Stimulated activated CD4-positive, alpha-beta T cell treated with anti-CD3 and anti-CD28 coated beads, Interleukin-12 subunit alpha, Interleukin-12 subunit beta, amount 100 ng/mL, for 4 hours (primary cell): ENCODE data around the gene UNC13C.
A peak's percentile ranks its signal among the peaks of the same experiment; 100 is the strongest.
"Not testable (repeated sequence)": the region's sequence is repeated elsewhere in the genome, so short reads cannot be mapped to it uniquely, and the experiment has no call there.

Experiments used
- DNase-seq: peaks from one replicate; pipeline ENCODE4 v3.0.0-alpha.2; 2020

The UNC13C gene

DNA sequence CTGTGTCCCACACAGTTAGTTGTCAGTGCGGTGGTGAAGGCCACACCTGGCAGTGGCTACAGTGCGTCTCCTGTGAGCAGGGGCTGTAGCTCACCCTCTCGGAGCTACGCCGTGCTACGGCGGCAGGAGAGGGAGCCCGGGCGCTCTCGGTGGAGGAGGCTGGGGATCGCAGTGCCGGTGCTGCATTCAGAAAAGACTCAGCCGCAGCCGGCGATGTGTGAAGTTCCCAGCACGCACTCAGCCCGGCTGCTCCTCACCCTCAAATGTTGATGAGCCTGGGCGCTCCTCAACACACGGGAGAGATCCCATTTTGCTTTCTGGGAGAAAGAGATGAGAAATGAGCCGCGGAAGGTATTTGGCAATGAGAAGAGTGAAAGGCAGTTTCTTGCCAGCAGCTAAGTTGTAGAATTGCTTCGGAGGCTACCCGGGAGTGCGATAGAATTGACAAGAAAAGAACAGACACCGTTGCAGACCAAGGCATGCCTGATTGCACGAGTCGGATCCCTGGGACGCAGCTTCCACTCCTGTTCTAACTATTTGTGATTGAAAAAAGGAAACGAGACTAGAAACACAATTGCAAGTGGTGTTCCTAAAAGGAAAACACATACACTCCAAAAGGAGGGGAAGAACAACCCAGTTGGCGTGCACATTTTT is at the start of gene UNC13C:
Gene UNC13C, plus strand, starts transcription at position 189 of the 654 bp plus-strand sequence. CDS start 34,463 bp downstream, outside the sequence.
- DNase-seq: no peak

DNA sequence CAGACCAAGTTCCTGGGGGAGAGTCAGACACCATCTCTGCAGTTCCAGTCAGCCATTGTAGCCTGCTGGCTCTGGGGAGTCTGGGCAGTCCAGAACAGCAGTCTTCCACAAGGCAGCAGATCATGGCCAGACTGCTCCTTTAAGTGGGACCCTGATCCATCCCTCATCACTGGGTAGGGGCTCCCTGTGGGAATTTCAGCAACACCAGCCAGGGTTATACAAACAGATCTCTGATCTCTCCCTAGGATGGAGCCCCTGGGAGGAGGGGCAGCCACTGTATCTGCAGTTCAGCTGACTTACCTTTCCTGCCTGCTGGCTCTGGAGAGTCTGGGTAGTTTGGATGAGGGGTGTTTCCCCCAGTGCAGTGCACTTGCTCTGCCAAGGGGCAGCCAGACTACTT is 42.1 kb upstream of the UNC13C start:
- no peak for DNase-seq

DNA sequence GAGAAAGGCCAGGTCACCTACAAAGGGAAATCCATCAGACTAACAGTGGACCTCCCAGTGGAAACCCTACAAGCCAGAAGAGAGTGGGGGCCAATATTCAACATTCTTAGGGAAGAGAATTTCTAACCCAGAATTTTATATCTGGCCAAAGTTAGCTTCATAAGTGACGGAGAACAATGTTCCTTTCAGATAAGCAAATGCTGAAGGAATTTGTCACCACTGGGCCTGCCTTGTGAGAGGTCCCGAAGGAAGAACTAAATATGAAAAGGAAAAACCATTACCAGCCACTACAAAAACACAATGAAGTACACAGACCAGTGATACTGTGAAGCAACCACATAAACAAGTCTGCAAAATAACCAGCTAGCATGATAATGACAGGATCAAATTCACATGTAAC is 40.6 kb upstream of the UNC13C start:
- not testable (repeated sequence) for DNase-seq

DNA sequence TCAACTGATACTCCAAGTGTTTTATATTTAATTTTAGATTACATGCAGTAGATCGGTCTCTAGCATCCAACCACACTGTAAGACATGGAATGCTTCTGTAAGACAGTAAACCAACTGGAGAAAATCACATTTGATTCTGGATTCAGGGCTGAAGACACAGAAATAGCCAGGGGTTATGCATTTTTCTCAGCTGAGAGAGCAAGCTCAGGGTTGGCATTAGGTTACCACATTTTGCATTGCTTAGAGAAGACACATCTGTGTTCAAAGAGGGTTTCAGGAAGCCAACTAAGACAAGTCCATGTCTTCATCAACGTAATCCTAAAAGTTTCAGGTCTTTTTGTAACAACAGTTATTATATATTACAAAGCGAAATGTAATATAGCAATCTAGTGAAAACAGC is 27.7 kb upstream of the UNC13C start:
- DNase-seq: no peak

DNA sequence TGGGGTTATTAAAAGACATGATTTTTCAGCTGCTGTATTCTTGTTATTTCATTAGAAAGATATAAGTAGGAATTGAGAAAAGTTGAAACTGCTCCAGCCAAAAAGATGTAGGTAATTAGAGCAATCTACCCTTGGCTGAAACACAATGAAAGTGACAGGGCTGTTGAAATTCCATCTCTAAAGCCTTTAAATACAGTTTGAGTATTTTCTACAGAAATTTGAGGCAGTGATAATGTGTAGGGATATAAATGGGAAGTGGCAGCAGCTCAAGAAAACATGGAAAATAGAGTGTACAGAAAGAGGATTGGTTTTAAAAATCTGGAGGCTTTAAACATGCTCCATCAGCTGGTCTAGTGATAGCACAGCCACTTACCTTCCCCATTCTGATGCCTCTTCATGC is 22.8 kb upstream of the UNC13C start:
- DNase-seq: no peak

DNA sequence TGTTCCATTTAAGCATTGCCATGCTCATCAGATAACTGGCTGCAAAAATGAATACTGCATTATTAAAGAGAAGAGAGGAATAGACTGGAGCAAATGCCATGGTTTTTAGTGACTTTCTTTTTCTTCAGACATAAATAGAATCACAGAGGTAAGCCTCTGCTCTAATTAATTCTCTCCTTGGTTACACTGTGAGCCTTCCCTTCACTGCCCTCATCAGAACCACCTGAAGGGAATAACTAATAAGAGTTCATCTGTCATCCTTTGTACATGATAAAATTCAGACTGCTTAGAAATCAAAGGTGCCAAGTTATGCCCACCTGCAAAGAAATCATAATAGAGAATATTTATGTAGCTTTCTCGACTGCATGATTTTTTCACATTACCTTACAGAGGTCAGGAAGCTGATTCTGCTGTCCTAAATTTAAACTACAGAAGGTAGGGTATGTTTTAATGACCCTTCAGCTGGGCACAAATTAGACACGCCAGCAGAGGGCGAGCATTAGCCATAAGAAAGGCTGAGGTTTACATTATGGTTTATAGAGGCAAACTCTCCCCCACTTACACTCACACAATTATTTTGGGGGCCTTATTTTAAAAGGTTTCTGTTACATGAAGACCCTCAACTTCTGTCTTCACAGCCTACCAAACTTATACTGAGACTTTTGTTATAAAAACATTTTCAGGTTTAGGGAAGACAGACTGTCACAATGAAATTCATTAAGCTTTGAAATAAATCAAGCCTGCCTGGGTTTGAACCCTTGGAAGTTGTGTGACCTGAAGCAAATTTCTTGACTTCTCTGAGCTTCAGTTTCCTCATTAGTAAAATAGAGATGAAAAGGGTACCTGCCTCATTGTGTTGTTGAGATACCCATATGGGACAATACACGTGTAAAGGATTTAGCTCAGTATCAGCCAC is 15.3 kb upstream of the UNC13C start:
- DNase-seq: peak; percentile 4

DNA sequence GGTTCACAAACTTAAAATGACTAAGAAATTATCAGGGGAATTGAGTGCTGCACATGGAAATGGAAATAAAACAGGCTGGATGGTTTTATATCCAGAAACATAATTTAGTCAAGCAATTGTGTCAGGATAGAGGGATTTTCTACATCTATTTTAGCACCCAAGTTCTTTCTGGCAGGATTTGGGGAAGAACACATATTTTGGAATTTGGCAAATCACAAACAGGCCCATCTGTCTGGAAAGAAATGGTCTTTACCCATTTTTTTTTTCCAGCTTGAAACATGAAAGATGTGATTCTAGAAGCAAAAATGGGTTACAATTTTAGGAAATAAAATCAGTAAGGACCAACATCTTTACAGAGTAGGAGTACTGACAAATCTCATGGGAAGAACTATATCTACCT is 14.4 kb upstream of the UNC13C start:
- DNase-seq: no peak

DNA sequence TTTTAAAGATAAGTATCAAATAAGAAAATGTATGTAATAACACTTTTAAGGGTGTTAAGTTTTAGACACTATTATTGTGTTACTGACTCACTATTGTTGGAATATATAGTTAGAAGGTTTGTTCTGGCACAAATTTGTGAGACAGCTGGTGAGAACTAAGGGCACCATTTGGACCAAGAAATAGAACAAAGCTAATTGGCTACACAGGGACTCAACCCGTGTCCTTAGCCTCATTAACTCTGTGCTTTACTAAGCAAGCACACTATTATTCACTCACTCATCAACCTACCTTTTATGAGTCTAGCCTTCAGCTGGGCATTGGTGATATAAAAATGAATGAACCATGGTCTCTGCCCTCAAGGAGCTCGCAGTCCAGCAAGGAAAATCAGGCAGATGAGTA is 4.1 kb upstream of the UNC13C start:
- no peak for DNase-seq

DNA sequence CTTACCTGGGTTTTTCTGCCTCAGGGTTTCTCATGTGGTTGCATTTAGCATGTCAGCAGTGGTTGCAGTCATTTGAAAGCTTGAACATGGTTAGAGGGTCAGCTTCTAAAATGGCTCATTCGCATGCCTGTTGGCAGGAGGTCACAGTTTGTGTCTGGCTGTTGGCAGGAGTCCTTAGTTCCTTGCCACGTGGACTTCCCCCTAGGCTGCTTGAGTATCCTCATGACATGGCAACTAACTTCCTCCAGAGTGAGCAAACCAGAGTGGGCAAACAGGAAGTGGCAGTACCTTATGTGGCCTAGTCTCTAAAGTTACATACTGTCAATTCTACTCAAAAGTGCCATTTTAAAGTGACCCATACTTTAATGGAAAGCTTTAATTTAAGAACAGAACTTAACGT is 3.4 kb upstream of the UNC13C start:
- DNase-seq: no peak

DNA sequence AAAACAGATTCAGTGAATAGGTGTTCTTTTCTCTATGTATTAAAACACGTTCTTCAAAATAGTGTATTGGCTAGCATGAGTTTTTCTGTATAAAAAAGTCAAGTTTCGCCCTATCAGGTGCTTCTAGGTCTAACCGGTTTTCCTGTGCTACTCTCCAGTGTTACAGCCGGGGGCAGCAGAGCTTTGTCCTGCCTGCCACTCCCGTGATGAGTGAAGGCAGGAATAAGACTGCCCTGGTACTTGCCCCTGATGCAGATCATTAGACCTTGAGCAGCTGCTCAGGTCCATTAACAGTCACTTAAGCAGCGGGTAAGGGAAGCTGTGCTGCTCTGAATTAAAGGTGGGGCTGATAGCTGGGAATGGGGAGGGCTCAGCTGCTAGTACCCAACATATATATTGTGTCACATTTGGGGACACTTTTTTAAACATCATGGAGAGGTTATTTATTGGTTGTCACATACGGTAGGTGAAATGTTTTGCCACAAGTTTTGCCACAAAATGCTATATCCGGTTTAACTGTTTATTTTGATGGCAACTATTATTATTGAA is 1.3 kb upstream of the UNC13C start:
- no peak for DNase-seq

DNA sequence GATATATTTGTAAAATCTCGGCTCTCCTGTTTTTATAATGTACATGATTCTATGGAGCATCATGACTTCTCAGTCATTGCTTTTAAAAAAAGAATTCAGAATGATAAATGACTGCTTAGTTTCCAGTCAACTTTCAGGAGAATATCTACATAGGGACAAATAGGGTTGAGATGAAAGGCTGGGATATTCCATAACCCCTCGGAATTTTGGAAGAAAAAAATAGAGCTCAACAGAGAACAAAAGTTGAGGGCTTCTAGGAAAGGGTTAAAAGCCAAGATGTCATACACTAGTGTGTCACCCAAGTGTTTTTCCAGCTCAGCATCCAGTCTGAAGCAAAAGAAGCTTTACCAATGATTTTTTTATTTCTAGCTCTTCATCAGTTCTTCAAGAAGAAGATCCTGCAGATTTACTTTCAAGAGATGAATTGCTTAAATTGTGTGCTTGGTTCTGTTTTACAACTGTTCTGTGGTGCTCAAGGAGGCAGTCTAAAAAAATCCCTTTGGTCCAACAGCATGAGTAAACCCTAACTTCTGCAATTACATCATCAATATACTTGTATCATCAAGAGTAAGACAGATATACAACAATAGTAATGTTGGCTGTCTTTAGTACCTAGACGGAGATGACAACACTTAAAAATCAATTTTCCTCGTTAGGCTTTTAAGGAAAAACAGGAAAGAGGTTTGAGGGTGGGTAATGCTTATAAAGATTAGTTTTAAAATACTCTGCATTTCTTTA is 979 bp downstream of the UNC13C start:
- DNase-seq: no peak

DNA sequence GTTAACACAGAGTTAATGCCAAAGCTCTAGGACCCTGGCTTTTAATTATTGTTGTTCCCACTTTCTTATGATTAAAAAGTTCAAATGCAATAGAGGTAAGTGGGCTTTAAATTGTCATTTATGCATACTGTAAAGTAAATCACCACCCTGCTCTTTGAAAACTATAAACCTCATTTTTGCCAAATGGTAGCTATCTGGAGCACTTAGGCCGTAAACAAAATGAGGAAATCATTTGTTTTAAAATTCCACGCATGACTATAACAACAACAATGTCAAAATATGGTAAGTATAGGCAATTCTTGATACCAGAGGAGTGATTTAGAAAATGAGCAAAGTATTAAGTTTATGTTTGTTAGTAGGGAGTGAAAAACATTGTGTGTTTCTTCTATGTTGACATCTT is 1.8 kb downstream of the UNC13C start:
- no peak for DNase-seq

DNA sequence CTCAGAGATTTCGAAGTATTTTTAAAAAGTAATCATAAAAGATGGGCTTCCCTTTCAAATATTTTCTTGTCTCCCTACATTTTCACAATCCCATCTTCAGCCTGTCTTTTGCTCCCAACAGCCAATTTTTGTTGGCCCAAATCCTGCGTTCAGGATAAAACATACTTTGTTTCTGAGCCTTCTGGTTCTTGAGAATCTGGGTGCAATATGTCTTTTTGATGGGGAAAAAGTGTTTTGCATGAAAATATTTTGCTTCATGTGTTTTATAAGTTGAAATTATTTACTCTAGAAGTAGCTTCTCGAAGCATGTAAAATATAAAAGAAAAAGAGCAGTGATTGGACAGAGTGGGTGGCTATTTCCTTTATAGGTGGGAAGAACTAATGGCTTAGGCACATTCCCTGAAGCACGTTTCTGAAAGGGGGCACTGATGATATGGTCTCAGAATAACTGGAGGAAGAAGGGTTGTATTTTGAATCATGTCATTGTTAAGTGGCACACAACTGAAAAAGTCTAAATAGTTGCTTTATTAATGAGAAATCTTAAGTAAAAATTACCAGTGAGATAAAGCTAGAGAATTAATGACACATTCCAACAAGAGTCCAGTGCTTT is 3.9 kb downstream of the UNC13C start:
- DNase-seq: no peak

DNA sequence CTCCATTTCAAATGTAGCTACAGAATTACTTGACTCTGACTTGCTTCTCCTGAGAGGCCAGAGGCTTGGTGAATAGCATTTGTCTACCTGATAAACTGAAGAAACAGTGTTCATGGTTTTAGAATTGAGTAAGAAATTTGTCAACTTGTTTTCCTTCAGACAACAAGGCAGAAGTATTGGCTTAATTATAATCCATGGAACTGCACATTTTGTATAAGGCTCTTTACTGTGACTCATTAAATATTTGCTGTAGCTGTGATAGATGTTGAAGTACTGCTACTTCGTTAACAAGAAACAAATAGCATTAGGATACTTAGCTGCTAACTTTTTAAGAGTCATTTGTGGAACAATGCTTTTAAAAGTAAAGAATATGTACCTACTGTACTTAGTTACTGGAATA is 4.6 kb downstream of the UNC13C start:
- no peak for DNase-seq

DNA sequence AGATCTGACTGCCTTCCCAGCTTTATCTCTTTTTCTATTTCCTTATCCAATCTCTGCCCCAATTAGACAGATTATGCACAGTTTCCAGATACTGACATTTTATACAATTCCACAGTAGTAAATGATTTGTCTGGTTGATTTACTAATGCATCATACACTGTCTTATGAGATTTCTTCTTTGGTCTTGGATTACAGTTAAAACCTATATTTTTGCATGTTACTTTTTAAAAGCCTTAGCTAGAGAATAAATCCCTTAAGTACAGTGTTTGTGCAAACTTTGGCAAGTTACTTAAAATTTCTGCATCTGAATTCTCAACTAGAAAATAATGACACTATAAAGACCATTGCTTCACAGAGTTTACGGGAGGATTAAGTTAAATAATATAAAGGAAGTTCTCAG is 6.0 kb downstream of the UNC13C start:
- DNase-seq: no peak

DNA sequence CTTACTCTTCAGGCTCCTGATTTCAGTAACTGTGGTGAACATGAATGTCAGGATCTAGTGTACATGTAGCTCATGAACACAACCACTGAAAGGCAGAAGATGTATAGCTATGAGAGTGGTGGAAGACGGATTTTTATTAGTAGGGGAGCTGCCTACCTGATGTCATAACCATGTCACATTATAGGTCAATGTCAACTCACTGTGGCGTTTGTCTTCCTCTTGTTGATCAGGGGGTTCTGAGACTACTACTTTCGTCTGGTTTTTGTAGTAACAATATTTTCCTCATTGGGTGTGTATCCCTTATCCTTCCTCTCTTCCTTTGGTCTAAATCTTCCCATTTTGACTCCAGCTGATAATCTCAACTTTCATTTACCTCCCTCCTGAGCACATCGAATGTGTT is 7.3 kb downstream of the UNC13C start:
- no peak for DNase-seq

DNA sequence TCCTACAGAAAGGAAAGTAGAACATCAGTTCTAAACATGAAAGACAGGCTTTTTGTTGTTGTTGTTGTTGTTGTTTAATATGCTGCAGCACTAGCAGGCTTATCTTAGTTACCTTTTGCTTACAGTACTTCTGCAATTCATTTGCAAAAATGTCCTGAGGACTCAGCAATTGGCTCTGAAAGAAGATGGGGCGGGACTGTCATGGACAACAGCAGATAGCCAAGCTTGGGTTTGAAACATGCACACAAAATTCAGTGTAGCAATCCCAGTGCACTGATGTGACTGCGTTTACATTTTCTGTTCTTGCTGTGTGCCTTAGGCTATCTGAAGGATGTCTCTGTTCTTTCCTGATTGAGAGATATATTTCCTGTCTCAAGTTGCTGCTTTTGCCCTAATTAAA is 9.2 kb downstream of the UNC13C start:
- DNase-seq: no peak

DNA sequence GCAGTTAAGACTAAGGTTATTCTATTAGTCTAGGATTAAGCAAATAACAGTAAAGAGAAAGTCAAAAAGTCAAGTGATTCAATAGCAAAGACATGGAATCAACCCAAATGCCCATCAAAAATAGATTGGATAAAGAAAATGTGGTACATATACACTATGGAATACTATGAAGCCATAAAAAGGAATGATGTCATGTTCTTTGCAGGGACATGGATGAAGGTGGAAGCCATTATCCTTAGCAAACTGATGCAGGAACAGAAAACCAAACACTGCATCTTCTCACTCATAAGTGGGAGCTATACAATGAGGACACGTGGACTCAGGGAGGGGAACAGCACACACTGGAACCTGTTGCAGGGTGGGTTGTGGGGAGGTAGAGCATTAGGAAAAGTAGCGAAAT is 29.0 kb downstream of the UNC13C start:
- DNase-seq: no peak

DNA sequence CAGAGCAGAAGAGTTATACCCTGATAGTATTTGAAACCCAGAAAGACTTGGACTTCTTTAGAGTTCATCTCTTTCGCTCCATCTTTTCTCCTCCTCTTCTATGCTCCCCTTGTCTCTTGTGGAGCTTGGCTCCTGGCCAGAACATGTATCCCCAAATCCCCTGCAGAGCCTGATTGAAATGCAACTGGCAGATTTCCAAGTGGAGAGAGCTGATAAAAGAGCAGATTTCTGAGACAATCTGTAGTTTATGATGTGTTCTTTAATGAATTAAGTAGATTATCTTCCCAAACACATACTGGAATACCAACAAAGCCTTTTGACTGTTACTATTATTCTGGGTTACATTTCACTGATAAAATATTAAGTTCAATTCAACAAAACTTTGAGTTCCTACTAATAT is 33.4 kb downstream of the UNC13C start:
- no peak for DNase-seq

DNA sequence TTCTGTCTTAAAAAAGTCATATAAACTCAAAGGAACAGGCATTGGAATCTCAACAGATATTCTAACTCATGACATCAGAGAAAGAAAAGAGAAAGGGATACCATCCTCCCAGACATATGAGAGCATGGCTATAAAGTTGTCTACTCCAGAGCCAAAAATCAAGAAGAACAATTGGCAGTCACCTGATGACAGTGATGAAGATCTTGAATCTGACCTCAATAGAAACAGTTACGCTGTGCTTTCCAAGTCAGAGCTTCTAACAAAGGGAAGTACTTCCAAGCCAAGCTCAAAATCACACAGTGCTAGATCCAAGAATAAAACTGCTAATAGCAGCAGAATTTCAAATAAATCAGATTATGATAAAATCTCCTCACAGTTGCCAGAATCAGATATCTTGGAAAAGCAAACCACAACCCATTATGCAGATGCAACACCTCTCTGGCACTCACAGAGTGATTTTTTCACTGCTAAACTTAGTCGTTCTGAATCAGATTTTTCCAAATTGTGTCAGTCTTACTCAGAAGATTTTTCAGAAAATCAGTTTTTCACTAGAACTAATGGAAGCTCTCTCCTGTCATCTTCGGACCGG is 35.9 kb downstream of the UNC13C start:
- no peak for DNase-seq

DNA sequence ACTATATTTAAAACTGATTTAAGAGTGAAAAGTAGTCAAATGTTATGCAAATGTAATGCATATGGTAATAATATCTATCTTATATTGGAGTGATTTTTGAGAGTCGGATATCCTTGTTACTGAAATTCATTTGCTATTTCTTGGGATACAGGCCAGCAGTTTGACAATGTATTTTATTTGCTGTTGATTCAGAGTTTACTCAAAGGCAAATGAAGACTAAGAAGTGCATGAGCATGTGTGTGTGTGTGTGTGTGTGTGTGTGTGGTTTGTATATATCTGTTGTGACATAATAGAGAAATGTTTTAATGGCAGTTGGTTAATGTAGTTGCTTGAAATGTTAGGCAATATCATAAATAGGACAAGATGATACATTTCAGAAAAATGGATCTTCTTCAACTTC is 39.0 kb downstream of the UNC13C start:
- DNase-seq: no peak

DNA sequence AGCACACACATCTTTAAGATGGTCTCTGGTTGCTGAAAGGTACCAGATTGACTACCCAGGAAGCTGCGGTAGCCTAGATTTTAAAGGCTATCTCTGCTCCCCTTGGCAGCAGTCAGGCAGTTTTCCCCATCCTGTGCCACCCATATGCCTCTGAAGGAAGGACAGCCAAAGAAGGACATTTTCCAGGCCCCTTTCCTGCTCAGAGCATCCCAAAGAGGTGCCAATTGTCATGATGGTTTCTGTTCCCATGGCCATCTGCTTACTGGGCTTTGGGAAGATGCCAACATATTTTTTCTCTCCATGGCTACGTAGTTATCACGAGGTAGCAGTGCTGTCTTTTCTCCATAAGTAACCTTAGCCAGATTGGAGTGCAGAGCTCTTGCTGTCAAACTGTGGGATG is 39.7 kb downstream of the UNC13C start:
- no peak for DNase-seq

DNA sequence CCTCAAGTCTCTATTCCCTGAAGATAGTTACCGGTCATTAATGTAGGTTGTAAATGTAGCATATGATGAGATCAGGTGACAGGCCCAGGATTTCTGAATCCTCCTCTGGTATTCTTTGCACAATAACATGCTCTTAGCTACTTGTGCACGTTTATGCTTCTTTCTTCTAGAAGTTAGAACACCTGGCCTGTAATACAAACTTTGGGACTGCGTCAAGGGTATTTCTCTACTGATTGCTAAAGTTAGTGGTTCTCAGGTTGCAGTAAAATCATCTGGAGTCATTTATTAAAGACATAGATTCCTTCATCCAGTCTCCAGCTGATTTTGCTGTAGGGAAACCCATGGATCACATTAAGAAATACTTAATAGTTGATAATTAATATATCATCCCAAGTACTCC is 48.0 kb downstream of the UNC13C start:
- DNase-seq: no peak
